Gastrocnemius medialis (tissue), 4 donors: ENCODE data around the gene ZNF341.

Experiments used
- POLR2A ChIP-seq, 2 donors: fragments of 450-650 bp; IDR thresholded peaks; one replicate each; pipeline ENCODE4 v1.6.1; 2017; ENCODE audit warnings: antibody characterized with exemption in 2 of 2, mild to moderate bottlenecking in 2 of 2, moderate library complexity in 2 of 2
- TF ChIP-seq, protein P1 (sequence below), 5 experiments: fragments of 450-650 bp in 3 of 5; fragments of 200-600 bp in 2 of 5; sonication (generic) in 2 of 5; IDR thresholded peaks in 4 of 5; conservative IDR thresholded peaks in 1 of 5; 1 replicate in 4 of 5; 2 replicates in 1 of 5; pipeline ENCODE4 v1.5.1; 2016 to 2019; ENCODE audit warnings: antibody characterized with exemption in 5 of 5, mild to moderate bottlenecking in 3 of 5, moderate library complexity in 3 of 5

DNA sequence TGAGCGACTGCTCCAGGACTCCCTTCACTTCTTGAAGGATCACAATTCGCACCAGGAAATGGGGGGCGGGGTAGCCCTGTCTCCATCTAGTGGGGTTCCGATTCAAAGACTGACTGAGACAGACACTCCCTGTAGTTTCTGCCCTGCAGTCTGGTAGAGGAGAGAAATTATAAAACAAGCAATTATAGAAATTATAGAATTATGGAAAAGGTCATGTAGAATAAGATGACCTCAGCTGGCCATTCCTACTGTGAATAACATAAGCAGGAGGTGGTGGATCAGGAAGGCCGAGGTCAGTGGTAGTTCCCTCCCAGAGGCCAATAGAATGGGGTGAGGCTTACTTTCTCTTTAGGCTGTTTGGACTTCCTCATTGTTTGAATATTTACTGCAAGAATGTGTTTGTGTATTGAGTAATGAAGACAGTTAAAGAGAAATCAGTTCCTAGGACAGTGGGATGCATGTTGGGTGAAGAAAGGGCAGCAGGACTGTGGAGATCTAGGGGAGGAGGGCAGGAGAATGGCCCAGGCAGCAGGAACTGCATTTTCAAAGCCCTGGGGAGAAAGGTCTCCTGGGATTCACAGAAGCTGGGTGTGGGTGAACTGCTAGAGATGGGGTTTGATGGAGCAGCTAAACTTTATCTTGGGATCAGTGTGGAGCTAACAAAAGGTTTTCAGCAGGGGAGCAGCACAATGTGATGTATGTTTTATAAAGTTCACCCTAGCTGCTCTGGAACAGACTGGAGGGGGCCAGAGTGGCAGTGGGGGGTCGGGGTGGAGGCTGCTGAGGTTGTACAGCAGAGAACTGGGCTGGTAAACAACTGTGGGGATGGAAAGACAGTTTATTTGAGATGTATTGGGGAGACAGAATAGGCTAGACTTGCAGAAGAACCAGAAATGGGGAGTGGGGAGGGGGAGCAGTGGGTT, 2.1 kb downstream of the ZNF341 start:
- no peak for TF ChIP-seq POLR2A (IDR thresholded peaks at IDR 0.05)
- TF ChIP-seq, protein P1, sequence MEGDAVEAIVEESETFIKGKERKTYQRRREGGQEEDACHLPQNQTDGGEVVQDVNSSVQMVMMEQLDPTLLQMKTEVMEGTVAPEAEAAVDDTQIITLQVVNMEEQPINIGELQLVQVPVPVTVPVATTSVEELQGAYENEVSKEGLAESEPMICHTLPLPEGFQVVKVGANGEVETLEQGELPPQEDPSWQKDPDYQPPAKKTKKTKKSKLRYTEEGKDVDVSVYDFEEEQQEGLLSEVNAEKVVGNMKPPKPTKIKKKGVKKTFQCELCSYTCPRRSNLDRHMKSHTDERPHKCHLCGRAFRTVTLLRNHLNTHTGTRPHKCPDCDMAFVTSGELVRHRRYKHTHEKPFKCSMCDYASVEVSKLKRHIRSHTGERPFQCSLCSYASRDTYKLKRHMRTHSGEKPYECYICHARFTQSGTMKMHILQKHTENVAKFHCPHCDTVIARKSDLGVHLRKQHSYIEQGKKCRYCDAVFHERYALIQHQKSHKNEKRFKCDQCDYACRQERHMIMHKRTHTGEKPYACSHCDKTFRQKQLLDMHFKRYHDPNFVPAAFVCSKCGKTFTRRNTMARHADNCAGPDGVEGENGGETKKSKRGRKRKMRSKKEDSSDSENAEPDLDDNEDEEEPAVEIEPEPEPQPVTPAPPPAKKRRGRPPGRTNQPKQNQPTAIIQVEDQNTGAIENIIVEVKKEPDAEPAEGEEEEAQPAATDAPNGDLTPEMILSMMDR (IDR thresholded peaks at IDR 0.05 in 4 of 5, conservative IDR thresholded peaks at IDR 0.05 in 1 of 5), result no peak
